GM21717 (cell line): ENCODE results near the gene RAI14.

Experiments used
- ATAC-seq: cut with Tn5 transposase; IDR thresholded peaks from one replicate; pipeline ENCODE4 v1.9.1; 2021; ENCODE audit warnings: mild to moderate bottlenecking, moderate library complexity; ENCODE audit not compliant: unreplicated experiment

RAI14 gene

DNA sequence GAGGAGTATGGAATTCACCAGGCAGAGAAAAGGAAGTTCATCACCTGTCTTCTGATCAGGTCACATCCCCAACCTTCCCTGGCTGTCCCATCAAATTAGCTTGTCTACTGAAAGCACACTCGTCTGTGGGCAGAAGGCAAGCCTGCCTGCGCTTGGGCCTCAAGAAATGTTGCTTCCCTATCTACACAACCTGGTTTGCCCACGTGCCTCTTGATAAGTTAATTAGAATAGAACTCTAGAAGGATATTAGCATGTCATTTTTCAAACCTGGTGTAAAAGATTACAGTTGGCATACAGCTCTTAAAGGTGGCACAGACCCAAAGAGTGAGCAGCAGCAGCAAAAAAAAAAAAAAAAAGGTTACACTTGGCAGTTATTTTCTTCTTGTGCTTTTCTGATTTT, 188.0 kb downstream of the RAI14 start:
- ATAC-seq = no peak

DNA sequence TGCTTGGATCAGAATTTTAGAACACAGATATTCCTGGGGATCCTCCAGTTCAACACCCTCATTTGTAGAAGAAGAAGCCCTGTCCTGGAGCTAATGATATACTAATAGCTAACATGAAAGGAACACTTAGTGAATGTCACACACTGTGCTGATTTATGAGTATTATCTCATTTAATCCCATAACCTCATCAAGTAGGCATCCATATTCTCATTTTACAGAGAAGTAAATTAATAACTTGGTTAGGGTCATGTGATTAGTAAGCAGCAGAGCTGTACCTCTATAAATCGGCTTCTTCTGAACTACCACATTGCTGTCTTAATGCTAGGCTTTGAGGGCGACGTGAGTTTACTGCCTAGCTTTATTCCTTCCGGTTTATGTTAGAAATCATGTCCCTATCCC, 188.9 kb downstream of the RAI14 start:
- ATAC-seq = no peak

GRCh38 chr5:34847056-34847455, 190.9 kb downstream of the RAI14 start:
- ATAC-seq = no peak

- no peak for ATAC-seq
These were observed 191.4 kb downstream of the RAI14 start for GRCh38 chr5:34847552-34847951.

DNA sequence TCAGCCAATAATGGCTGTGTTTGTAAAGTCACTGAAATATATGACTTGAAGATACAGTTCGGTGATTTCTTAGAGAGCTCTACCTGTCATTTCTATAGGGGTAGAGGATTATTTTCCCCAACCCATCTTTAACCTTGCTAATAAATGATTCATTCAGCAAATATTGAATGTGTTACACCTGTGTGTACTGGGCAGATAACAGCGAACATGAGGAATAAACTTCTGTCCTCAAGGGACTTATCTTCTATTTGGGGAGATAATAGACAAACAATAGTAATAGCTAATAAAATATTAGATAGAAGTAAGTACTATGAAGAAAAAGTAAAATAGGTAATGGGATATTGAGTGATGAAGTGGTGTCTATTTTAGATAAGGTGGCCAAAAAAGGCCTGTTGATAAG, 192.1 kb downstream of the RAI14 start:
- ATAC-seq = no peak

DNA sequence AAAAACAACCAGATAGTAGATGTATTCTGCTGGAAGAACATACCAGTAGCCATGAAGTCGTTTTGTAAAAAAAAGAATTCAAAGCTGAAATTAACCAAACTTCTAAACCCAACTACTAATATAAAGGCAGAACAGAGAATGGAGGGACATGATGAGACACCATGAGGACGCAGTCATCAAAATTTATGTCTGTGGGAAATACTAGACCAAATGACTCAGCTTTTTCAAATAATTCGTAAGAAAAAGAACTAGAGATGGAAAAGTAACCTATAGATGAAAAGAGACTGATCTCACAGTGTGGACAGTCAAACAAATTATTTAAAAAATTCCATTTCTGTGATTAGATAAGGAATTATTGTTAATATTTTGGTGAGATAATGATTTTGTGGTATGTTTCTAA, 193.1 kb downstream of the RAI14 start:
- no peak for ATAC-seq

GRCh38 chr5:34854459-34855174, 198.5 kb downstream of the RAI14 start:
- peak; percentile 84 for ATAC-seq

- ATAC-seq = no peak
These were observed 201.0 kb downstream of the RAI14 start for GRCh38 chr5:34857161-34857560.

DNA sequence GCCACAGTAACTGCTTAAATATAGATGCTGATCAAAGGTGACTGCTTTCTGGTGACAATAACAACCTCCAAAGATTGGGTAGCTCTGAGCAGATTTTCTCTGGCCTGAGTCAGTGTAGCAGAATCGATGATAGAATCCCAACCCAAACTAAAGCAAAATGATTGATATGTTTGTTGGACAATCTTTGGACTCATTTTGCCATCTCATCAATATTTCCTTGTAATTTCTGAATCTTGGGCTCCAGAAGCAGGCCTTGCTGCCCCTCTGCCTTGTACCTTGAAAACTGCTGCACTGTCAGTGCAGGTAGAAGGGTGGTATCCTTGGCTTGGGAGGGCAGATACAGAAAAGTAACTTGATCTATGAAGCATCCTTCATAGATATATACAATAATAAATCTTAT, 201.8 kb downstream of the RAI14 start:
- no peak for ATAC-seq

DNA sequence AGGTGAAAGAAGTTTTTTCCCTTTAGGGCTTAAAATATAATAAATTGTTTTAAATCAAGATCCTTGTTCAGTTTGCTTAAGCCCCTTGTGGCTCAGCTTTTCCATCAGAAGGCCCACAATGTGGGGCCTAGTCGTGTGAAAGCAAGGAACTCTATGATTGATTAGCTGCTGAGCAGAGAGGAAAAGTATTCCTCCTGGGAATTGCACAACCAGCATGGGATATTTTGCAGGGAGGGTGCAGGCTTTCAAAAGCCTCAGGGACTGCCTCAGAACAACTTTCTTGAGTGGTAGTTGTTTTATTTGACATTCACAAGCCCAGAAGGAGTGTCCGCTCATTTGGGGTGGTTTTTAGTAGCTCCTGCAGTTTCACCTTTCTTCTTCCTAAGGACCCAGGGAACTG, 202.7 kb downstream of the RAI14 start:
- ATAC-seq = no peak

- no peak for ATAC-seq
These were observed 203.1 kb downstream of the RAI14 start for GRCh38 chr5:34859253-34859652.

DNA sequence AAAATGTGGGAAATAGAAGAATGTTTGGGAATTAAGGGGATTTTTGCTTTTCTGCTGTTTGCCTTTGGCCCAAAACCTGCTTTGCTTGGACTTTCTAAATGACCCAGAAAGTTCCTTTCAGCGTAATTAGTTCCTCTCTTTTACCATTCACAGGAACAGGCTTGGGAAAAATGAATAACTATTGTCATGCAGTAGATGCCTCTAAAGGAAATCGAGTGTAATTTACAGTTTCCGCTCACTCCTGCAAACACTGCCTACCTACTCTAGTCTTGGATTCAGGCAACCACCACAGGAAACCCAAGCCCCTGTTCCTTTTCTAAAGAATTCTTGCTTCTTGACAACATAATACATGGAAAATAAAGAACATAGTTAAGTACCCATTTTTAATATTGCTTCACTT, 207.8 kb downstream of the RAI14 start:
- ATAC-seq = no peak

DNA sequence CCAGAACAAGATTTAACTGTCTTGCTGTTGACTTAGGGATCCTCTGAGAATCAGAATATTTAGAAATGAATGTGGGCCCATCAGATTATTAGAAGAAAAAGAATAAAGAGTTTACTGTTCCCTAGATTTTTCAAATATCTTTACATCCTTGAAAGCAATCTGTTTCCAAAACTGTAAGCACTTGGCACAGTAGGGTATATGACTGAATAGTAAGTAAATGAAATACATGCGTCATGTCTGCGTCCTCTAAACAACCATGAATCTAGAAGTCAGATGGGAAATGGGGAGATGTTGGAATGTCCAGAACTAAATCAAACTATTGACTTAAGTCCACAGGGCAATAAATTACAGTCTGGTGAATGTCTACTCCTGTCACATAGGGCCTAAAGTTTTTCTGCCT, 209.0 kb downstream of the RAI14 start:
- no peak for ATAC-seq

DNA sequence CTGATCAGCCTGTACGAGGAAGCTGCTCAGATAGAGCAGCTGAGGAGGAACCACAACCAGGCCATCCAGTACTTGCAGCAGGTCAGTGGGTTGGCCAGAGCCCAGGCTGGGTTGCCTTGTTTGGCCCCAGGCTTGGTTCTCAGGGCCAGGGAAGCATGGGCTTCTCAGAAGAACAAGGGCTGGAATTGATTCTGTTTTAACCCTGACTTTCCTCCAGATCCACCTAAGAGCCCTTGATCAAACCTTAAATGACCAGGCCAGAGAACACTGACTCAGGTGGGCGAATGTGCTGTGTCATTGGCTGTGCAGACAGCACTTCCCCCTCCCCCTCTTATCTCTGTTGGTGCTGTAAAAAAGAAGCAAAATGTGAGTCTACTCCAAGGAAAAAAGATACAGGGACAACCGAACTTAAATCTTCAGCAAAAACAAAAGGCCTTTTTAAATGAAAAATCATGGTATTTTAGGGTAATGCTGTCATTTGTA, 210.9 kb downstream of the RAI14 start:
- ATAC-seq = no peak

GRCh38 chr5:34867660-34868059, 211.5 kb downstream of the RAI14 start:
- no peak for ATAC-seq

DNA sequence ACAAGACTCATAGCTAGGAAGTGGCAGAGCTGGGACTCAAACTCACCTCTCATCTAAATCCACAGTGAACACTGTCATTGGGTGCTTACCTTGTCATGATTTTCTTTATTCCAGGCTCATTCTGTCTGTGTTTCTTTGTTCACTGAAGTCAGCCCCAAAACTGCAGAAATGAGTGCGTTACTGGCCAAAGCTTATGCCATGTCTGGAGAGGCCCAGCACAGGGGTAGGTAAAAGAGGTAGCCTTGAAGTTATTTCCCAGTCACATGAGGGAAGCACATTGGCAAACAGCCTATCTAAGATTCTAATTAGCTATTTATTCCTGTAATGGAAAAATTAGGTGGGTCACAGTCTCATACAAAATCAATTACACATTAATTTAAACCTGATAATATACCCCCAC, 212.7 kb downstream of the RAI14 start:
- ATAC-seq = no peak

GRCh38 chr5:34869256-34869655, 213.1 kb downstream of the RAI14 start:
- no peak for ATAC-seq

DNA sequence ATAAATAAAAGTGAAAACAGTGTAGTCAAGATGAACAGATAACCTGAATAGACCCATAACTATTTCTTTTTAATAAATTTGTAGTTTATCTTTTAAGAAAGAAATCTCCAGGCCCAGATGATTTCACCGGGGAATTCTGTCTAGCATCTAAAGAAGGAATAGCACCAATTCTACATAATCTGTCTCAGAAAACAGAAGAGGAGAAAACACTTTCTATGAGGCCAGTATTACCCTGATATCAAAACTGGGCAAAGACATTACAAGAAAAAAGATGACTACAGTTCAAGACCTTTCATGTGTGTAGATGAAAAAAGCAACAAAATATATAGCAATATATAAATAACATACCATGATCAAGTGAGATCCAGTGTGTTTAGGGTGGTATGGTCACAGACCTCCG, 214.3 kb downstream of the RAI14 start:
- no peak for ATAC-seq

GRCh38 chr5:34876275-34876674, 220.1 kb downstream of the RAI14 start:
- no peak for ATAC-seq

DNA sequence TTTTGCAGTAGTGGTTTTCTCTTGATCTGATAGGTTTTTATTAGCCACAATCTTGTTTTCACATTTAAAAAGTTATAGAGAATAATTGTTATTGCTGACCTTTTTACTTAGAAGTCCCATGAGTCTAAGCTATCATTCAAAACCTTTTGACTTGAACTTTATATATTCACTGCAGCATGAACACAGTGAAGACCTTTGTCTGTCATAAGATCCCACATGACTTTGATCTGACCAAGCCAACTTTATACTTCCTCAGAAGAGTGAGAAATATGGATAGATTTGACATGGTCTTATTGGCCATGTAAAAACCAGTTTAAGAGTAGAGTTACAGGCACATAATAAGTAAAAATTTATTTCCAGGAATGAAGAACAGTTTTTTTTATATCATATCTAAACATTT, 225.1 kb downstream of the RAI14 start:
- no peak for ATAC-seq
